ENCODE data around the gene LEF1.

Gene LEF1

DNA sequence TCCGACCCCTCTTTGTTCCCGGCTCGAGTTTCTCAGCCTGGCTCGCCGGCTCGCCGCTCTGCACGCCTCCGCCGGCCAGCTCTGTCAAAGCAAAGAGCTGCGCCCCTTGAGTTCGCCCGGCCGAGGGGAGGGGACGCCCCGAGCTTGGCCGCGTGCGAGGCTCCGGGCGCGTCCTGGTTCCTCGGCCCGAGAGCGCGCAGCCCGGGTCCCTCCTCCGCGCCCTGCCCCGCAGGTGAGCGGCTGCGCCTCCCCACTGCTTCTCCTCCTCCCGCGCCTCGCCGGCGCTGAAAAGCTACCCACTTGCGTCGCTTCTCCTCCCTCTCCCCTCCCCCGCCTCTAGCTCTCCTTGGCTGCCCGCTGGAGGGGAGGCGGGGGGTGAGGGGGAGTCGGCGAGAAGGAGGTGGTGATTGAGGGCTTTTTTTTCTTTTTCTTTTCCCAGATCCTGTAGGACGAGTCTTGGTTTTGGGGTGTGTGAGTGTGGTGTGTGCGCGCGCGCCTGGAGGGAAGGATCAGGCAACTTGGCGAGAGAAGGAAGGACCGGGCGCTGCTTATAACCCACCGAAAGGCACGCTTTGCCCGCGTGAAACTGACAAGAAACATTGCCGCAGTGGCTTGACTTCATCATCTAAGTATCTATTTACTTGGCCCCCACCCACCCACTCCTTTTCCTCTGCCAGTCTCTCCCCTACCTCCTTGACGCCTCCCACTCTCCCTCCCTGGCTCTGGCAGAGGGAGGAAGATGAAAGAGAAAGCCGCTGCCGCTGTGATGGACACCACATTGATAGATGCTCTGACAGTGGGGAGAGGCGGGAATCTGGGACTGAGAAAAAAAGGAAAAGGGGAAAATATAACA is at the start of gene LEF1:
LEF1 (minus strand) TSS at position 262 of the 853 bp plus-strand sequence. CDS start 1,165 bp downstream, outside the sequence.
- DNase-seq (ENCODE audit: low spot score), result no peak

DNA sequence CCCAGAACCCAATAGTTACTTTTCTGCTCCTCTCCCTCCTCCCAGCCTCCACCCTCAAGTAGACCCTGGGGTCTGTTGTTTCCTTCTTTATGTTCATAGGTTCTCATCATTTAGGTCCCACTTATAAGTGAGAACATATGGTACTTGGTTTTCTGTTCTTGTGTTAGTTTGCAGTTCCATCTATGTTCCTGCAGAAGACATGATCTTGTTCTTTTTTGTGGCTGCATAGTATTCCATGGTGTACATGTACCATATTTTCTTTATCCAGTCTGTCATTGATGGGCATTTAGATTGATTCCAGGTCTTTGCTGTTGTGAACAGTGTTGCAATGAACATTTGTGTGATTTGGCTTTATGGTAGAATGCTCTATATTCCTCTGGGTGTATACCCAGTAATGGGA is 47.8 kb upstream of the LEF1 start:
- DNase-seq (ENCODE audit: low spot score), result no peak

DNA sequence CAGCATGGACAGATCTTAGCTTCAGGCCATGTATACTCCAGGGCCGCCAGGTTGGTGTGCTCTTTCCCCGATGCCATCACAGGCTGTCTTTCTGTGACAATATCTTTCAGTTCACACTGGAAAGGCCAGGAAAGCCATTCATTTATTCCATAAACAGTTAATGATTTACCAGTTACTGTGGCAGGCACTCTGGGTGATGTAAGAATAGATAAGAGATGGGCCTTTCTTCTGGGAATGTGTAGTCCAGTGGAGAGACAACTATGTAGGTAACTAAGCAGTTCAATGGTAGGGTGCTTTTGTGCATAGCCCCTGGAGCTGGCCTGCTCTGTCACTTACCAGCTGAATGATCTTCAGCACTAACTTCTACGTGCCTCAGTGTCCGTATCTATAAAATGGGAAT is 46.3 kb upstream of the LEF1 start:
- DNase-seq (ENCODE audit: low spot score), result no peak

DNA sequence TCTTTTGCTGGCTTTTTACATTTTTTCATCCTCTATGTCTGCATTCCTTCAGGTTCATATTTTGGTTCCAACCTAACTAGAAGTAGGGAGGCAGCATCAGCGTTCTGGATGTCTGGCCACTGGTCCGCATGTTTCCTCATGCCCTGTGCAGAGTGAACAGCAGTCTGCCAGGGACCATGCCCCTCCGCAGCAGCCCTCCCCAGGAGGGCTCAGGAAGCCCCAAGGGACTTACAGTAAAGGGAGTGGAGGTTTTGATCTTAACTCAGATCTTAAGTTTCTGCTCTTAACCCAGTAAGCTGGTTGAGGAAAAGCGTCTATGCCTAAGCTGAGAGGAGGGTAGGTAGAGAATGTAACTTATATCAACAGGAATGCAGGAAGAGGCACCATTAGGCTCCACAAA is 45.0 kb upstream of the LEF1 start:
- no peak for DNase-seq (ENCODE audit: low spot score)

DNA sequence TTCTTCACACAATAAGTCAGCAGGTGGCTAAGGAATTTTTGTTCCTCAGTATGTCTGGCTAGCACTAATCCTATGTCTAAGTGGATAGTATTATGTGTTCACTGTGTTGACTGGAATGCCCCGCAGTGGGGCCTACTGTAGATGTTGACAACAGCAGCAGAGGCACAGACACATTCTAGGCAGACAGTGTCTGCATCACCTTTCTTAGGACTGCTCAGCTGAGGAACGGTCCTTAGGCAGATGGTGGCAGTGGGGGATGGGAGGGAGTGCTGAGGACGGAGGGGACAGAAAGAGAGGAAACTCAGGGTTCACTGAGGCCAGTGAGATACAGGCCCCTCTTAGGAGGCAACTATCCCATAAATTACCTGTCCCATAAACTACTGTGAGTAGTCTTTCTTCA is 44.6 kb upstream of the LEF1 start:
- no peak for DNase-seq (ENCODE audit: low spot score)

DNA sequence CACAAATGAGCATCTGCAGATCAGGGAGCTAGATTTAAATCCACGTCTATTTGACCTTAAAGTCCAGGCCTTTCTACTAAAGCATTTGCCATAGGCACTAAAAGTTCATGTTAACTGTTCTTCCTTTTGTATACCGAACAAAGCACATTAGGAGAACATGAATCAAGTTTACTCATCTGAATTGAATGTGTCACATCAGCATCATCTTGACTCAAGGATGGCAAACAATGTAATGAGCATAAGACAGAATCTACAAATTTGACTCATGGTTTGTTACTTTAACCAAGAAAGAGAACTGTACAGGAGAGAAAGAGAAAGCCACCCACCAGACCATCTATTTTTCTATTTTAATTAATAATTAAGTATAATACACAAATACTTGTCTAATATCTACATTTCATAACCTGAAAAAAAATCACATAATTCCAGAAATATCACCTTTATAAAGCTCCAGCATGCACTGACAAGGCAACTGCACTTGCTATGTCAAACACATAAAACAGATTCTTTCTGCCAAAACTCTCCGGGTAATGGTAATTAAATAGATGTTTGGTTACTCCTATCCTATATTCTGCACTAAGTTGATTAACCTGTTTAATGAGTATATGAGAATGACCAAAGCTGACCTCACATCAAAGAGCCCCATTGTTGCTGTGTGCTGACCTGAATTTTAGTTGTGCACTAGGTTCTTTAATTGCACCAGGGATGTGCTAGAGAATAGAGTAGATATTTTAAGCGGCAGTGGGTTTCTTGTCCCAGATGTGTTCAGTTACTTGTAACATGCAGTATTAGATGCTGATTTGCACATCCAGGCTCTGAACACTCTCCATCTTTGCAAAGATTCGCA is 42.5 kb upstream of the LEF1 start:
- DNase-seq (ENCODE audit: low spot score), result no peak

DNA sequence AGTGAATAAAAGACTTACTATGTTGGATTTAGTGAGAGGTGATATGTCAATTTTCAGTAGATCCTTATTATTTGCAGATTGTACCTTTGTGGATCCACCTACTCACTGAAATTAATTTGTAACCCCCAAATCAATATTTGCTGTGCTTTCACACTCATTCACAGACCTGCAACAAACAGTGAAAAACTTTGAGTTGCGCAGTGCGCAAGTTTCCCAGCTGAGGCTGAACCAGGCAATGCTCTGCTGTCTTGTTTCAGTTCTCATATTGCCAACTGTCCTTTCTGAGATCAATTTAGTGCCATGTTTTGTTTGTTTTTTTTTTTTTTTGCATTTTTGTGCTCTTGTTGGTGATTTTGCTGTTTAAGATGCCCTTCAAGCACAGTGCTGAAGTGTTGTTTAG is 40.8 kb upstream of the LEF1 start:
- DNase-seq (ENCODE audit: low spot score), result no peak

DNA sequence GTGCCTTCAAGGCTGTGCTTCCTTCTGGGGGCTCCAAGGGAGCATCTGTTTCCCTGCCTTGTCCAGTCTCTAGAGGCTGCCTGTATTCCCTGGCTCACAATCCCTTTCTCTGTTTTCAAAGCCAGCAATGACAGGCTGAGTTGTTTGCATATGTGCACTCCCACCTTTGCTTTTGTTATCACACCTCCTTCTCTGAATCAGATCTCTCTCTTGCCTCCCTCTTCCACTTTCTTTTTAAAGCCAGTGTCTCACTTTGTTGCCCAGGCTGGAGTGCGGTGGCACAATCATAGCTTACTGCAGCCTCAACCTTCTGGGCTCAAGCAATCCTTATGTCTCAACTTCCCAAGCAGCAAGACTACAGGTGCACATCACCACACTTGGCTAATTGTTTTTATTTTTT is 37.1 kb upstream of the LEF1 start:
- no peak for DNase-seq (ENCODE audit: low spot score)

GRCh38 chr4:108204518-108204917 is 35.8 kb upstream of the LEF1 start:
- no peak for DNase-seq (ENCODE audit: low spot score)

DNA sequence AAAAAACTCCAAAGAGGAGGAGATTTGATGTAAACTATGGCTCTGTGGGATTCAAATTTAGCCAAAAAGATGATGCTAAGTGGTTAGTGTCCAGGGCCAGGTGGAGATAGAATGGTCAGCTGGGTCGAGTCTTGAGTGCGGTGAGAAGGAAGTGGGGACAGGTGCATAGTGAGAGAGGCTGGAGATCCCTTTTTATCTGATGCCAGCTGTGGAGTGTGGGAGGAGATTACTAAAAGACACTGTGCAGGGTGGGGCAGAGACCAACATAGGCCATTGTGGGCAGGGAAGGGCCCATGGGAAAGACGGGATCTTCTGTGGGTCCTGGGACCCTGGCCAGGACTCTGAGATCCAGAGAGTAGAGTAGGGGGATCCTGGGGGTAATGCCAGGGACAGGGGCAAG is 34.6 kb upstream of the LEF1 start:
- no peak for DNase-seq (ENCODE audit: low spot score)

- no peak for DNase-seq (ENCODE audit: low spot score)
These were observed 33.0 kb upstream of the LEF1 start for GRCh38 chr4:108201774-108202173.

DNA sequence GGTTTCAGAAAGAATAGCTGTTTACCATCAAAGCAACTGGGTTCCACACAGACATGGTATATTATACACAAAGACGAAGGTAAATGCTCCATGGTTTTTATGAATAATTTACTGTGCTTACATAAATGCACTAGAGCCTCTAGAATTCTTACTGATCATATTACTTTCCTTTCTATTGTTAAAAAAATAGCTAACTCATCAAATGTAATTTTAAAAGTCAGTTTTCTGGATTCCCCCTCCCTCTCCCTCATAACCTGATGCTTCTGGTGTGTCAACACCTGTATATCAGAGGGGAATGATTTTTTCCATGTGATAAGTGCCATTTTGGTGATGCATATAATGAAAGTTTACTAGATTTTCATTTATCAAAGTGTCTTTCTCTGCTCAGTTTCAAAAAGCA is 31.1 kb upstream of the LEF1 start:
- DNase-seq (ENCODE audit: low spot score), result no peak

DNA sequence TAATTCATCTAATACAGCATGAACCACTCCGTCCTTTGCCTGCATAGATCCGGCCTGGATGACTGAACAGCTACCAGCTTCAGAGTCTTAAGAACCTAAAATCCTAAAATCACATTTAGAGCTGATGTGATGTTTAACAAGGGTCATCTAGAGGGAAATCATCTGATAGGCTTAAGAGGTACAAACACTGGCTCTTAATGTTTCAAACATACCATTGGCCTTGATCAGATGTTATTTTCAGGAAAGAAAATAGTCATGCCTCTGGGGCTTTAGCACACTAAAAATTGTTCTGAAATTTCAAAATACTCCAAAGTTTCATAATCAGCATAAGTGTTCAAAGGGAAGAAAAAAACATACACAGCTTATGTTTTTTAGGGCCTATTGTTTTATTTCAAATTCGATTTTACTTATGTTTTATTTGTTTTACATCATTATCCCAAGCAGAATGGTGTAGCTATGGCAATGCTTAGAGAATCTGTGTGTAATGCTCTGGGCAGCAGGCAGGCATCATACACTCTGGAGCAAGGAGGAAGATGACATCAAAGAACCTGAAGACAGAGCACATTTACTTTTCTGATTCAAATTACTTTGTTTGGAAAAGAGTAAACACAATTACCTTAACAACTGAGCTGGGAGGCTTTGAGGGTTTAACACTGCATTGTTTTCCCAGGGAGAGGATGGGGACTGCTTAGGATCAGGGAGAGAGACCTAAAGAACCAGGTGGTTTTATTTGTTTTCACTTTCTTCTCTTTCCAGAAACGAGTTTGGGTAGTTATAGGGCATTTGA is 25.3 kb upstream of the LEF1 start:
- DNase-seq (ENCODE audit: low spot score), result no peak

GRCh38 chr4:108192935-108193334 is 24.2 kb upstream of the LEF1 start:
- no peak for DNase-seq (ENCODE audit: low spot score)

GRCh38 chr4:108192056-108192455 is 23.3 kb upstream of the LEF1 start:
- DNase-seq (ENCODE audit: low spot score), result no peak

GRCh38 chr4:108191269-108191914 is 22.7 kb upstream of the LEF1 start:
- DNase-seq (ENCODE audit: low spot score), result no peak

DNA sequence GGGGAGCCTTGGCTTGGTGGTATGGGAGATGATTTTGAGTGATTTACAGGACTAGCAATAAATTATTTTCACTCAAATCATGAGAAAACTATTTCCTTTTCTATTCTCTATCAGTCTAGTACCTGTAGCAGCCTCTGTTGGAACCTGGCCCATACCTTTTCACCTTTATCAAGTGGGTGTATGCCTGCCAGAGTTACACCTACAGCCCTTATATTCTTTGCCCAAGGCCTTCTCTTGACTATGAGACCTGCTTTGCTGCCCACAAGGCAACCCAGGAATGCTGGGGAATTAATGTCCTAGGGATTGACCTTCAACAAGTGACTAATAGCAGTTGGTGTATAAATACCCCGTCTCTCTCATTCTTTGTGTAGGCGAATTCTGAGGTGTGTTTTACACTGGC is 20.0 kb upstream of the LEF1 start:
- no peak for DNase-seq (ENCODE audit: low spot score)

DNA sequence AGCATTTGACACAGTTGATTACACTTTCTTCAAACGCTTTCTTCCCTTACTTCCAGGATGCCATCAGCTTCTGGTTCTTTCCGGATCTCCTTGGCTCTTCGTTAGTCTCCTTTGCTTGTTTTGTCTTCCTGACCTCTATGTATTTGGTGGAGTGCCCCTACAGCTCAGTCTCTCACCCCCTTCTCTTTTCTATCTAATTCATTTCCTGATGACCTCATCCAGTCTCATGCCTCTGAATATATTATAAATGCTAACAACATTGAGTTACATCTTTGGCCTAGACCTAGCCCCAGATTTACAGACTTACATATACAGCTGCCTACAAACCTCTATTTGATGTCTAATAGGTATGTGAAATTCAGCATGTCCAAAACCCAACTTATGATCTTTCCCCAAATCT is 16.5 kb upstream of the LEF1 start:
- no peak for DNase-seq (ENCODE audit: low spot score)

- no peak for DNase-seq (ENCODE audit: low spot score)
These were observed 15.8 kb upstream of the LEF1 start for GRCh38 chr4:108184453-108185049.

- no peak for DNase-seq (ENCODE audit: low spot score)
These were observed 13.0 kb upstream of the LEF1 start for GRCh38 chr4:108181704-108182103.

DNA sequence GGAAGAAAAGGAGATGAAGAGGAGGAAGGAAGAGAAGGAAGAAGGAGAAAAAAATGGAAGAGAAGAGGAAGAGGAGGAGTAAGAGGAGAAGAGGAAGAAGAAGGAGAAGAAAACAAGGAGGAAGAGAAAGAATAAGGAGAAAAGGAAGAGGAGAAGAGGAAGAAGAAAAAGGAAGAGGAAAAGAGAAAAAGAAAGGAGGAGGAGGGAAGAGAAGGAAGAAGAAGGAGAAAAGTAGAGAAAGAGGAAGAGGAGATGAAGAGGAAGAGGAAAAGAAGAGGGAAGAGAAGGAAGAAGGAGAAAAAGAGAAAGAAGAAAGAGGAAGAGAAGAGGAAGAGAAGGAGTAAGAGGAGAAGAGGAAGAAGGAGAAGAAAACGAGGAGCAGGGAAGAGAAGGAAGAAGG is 11.8 kb upstream of the LEF1 start:
- DNase-seq (ENCODE audit: low spot score), result no peak

DNA sequence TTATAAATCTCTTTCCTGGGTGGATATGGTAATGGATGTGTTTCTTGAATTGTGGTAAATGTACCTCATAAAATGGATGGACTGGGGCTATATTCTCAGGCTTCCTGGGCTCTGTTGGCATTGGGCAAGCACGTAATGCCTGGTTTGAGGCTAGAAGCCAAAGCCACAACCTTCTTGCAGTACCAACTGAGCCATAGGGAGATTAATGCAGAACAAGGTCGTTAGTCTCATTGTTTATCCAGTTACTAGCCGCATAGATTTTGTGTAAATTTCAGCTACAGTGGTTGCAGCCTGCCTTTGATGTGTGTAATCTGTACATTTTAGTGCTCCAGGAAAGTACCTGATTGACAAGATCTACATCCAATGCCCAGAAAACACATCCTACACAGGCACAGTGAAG is 7.2 kb upstream of the LEF1 start:
- DNase-seq (ENCODE audit: low spot score), result no peak

Measured in cerebellar cortex (tissue), 1 donor.